Hematopoietic multipotent progenitor cell treated with erythropoietin and hydrocortisone succinate and interleukin-3 and kit ligand, for 4 days (in vitro differentiated cells): Measurements from ENCODE around the gene DIS3L2.

Experiments used
- DNase-seq: peaks from one replicate; pipeline ENCODE4 v3.0.0-alpha.2; 2015

DIS3L2 gene

DNA sequence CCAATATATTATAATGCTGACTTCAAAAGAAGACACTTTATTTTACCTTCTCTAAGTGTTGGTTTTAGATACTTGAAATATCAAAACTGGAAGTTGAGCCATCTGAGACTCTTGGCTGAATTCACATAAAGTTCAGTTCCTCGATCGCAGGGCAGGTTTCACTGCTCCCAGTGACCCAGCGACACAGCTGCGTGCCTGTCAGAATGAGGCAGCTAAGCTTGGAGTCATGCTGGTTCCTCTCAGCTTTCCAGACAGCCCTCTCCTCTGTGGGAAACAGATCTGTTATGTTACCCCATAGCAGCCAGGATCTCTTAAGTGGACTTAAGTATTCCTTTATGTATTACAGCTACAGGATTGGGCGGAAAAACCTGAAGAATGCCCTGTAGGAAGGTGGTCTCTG, 274.2 kb downstream of the DIS3L2 start:
- no peak for DNase-seq

DNA sequence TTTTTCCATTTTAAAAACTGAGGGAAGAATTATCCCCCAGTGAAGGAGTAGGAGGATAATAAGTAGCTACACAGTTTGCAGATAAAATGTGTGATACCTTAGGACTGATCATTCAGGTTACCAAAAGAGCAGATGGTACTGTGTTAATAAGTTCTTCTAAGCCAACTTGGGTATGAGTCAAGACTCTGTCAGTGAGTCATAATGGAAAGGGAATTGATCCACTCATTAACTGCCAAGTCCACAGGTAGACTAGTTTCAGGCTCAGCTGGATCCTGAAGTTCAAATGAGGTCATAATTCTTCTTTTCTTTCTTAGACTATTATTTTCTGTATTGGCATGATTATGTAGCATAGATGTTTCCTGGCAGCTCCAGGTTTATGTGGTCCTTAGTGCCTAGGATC, 274.7 kb downstream of the DIS3L2 start:
- DNase-seq, result no peak

DNA sequence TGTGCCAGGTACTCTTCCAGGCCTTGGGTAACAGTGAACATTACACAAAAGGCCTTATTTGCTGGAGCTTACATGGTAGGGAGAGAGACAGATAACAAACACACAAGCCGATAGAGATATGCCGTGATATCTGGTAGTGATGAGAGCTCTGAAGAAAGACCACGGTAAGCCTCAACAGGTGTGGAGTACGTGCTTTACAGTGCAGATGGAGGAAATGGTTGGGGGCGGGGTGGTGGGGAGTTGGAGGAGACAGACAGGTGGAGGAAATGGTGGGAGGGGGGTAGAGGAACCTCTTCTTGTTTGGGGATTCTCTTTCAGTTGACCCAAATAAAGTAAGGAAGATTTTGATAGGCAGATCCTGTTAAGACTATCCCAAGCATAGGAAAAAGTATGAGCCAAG, 276.0 kb downstream of the DIS3L2 start:
- no peak for DNase-seq

GRCh38 chr2:232238108-232238507, 276.6 kb downstream of the DIS3L2 start:
- no peak for DNase-seq

GRCh38 chr2:232238596-232238995, 277.1 kb downstream of the DIS3L2 start:
- no peak for DNase-seq

- no peak for DNase-seq
Measured at GRCh38 chr2:232239951-232240681, 278.6 kb downstream of the DIS3L2 start.

- DNase-seq, result no peak
Measured at GRCh38 chr2:232240906-232241305, 279.4 kb downstream of the DIS3L2 start.

GRCh38 chr2:232242316-232242715, 280.8 kb downstream of the DIS3L2 start:
- DNase-seq, result no peak

- no peak for DNase-seq
Measured at GRCh38 chr2:232245111-232245510, 283.6 kb downstream of the DIS3L2 start.

GRCh38 chr2:232246245-232246644, 284.7 kb downstream of the DIS3L2 start:
- no peak for DNase-seq

GRCh38 chr2:232249096-232249495, 287.6 kb downstream of the DIS3L2 start:
- no peak for DNase-seq

DNA sequence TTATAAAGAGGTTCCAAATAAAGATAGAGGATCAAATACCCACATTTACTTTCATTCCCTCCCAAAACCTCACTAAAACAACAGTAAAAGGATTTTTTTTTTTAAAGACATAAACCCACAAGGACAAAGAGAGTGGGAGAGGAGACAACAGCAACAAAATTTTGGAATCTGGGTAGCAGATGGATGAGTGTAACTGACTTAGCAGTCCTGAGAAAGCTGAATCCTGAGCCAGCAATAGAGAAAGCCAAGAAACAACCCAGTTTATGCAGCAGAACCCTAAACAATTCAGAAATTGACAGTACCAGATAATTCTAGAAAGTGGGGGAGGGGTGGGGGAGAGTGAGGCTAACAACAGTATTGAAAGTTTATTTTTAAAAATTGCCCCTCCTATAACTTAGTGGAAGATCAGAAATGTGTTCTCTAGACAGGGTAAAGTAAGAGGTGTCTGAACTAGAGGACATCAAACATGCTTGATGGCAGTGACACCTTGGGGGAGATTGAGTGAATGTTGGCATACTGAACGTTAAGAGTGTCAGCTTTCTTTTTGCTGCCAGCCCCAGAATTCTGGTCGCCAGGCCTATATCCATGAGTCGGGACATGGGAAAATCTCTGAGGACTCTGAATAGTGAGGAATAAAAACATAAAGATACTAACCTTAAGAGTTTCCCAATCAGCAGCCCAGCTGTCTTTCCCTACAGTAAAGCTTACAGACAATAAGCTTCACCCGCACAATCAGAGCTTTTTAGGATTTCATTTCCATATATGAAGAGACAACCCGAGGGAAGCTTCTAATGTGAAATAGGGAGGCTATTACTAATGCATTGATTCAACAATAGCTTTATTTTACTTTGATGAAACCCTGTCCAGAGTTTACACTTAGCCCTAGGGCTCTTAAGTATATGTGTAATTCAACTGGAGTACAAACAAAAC, 289.0 kb downstream of the DIS3L2 start:
- DNase-seq, result no peak

GRCh38 chr2:232255033-232255432, 293.5 kb downstream of the DIS3L2 start:
- DNase-seq, result no peak

- no peak for DNase-seq
Measured at GRCh38 chr2:232260075-232260474, 298.6 kb downstream of the DIS3L2 start.

DNA sequence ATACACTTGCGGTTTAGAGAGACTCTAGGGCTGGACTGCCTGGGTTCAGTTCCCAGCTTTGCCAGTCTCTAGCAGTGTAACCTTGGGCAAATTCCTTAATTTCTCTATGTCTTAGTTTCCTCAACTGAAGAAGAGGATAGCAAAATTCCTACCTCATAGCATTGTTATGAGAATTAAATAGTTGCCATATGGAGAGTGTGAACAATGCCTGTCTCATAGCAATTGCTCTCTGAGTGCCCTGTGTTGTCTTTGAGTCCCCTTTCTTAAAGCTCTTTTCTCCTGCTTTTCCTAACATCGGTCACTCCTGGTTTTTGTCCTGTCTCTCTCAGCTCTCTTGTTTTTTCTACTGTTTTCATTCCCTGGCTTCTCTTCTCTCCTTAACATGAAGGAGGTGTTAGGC, 300.3 kb downstream of the DIS3L2 start:
- DNase-seq, result no peak

- no peak for DNase-seq
Measured at GRCh38 chr2:232263295-232263694, 301.8 kb downstream of the DIS3L2 start.

GRCh38 chr2:232264081-232264480, 302.6 kb downstream of the DIS3L2 start:
- no peak for DNase-seq

- DNase-seq, result no peak
Measured at GRCh38 chr2:232265329-232265728, 303.8 kb downstream of the DIS3L2 start.

DNA sequence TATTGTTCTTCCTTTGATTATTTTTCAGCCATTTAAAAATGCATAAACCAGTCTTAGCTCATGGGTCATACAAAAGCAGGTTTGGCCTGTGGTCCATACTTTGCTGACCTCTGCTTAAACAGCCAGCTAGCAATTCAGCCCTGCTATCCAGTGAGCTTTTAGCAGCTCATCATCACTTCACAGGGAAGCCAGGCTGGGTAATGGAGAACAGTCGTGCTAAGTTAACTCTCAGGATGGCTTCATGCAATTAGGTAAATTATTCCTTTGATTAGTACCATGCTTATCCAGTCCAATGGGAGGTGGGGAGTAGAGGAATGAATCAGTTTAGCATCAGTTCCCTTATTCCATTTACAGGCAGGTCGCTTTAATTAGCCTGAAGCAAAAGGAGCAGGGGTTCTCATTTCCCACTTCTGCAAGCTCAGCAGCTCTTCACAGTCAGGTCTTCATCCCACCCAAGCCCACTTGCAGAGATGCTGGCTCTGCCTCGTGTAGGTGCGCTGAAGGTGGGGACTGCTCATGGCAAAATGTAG, 307.2 kb downstream of the DIS3L2 start:
- DNase-seq, result no peak

- DNase-seq, result no peak
Measured at GRCh38 chr2:232269867-232270266, 308.4 kb downstream of the DIS3L2 start.

GRCh38 chr2:232273903-232274643, 312.6 kb downstream of the DIS3L2 start:
- DNase-seq, result no peak

- DNase-seq, result no peak
Measured at GRCh38 chr2:232275670-232276069, 314.2 kb downstream of the DIS3L2 start.

GRCh38 chr2:232276084-232276732, 314.7 kb downstream of the DIS3L2 start:
- no peak for DNase-seq
